ENCODE results near the gene RBM38.

GRCh38 chr20:57445774-57446173, 54.6 kb downstream of the RBM38 start:
- TF ChIP-seq, protein P1, sequence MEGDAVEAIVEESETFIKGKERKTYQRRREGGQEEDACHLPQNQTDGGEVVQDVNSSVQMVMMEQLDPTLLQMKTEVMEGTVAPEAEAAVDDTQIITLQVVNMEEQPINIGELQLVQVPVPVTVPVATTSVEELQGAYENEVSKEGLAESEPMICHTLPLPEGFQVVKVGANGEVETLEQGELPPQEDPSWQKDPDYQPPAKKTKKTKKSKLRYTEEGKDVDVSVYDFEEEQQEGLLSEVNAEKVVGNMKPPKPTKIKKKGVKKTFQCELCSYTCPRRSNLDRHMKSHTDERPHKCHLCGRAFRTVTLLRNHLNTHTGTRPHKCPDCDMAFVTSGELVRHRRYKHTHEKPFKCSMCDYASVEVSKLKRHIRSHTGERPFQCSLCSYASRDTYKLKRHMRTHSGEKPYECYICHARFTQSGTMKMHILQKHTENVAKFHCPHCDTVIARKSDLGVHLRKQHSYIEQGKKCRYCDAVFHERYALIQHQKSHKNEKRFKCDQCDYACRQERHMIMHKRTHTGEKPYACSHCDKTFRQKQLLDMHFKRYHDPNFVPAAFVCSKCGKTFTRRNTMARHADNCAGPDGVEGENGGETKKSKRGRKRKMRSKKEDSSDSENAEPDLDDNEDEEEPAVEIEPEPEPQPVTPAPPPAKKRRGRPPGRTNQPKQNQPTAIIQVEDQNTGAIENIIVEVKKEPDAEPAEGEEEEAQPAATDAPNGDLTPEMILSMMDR (IDR thresholded peaks at IDR 0.05), result no peak
- TF ChIP-seq POLR2AphosphoS5 (IDR thresholded peaks at IDR 0.05; ENCODE audit: insufficient read depth in 1 of 2, low read depth in 1 of 2), result no peak

Data from vagina (tissue), 2 donors.